ENCODE results near the gene UBE2E3.

GRCh38 chr2:180955101-180955500 is 25.3 kb upstream of the UBE2E3 start:
- TF ChIP-seq POLR2A (IDR thresholded peaks at IDR 0.05) (no peak), CTCF (IDR thresholded peaks at IDR 0.05) (no peak)

All from esophagus squamous epithelium (tissue), 4 donors.